Neutrophil (primary cell): ENCODE results near the gene ZSCAN21.

Source experiments
- H3K27ac ChIP-seq: fragments of 200-600 bp; sonication (generic); 2 replicates; pipeline ENCODE4 v1.5.1; 2016; ENCODE audit warnings: mild to moderate bottlenecking, moderate library complexity
- H3K27me3 ChIP-seq: fragments of 200-600 bp; sonication (generic); 2 replicates; pipeline ENCODE4 v1.6.0; 2016; ENCODE audit warnings: mild to moderate bottlenecking
- H3K36me3 ChIP-seq: fragments of 200-600 bp; sonication (generic); 2 replicates; pipeline ENCODE4 v1.5.1; 2017
- H3K4me1 ChIP-seq, 2 experiments: fragments of 200-600 bp in 1 of 2; sonication (generic) in 1 of 2; 1 replicate in 1 of 2; 2 replicates in 1 of 2; pipeline versions ENCODE4 v1.5.1 to v1.6.1; 2013 to 2016; ENCODE audit warnings: low read depth in 1 of 2, low read length in 1 of 2, mild to moderate bottlenecking in 1 of 2, moderate library complexity in 1 of 2; ENCODE audit not compliant: control insufficient read depth in 1 of 2, insufficient read depth in 1 of 2
- H3K4me3 ChIP-seq, 2 experiments: fragments of 200-600 bp in 1 of 2; sonication (generic) in 1 of 2; 1 replicate in 1 of 2; 2 replicates in 1 of 2; pipeline ENCODE4 v1.5.1; 2013 to 2016; ENCODE audit warnings: low read depth in 1 of 2, low read length in 1 of 2, mild to moderate bottlenecking in 1 of 2, moderate library complexity in 1 of 2
- H3K9me3 ChIP-seq: fragments of 200-600 bp; sonication (generic); 2 replicates; pipeline ENCODE4 v1.5.1; 2016
- CTCF ChIP-seq: fragments of 200-600 bp; sonication (generic); IDR thresholded peaks from 2 replicates; pipeline ENCODE4 v1.5.1; 2016; ENCODE audit warnings: antibody characterized with exemption

ZSCAN21 gene

DNA sequence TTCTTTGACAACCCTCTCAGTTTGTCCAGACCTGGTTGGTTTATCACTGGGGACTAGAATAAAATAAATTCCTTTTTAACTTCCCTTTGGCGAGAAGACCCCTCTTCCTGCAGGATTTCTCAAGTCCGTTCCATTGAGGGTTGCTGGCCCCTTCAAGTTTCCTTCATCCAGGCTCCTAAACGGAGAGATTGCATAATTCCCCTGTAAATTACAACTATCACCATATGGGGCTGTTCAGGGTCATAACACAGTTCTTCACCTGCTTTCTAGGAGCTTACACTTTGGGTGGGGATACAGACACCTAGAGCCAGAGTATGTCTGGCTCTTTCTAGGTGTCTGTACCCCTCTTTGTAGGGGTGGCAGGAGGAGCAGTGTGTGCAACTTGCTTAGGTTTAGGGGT is 35.9 kb downstream of the ZSCAN21 start:
- Histone ChIP-seq H3K9me3 (no peaks in the 10 kb centered on the region), H3K36me3 (peaks cover 2% of the 10 kb centered on the region), H3K4me3 (no peak overlapping the region), H3K4me1 (peaks cover 47 to 54% of the 10 kb centered on the region in 2 experiments), H3K27me3 (no peaks in the 10 kb centered on the region), H3K27ac (peak overlapping the region; percentile 61)
- no peak for TF ChIP-seq CTCF

- Histone ChIP-seq H3K27ac (no peak overlapping the region), H3K36me3 (peaks cover 19% of the 10 kb centered on the region), H3K27me3 (no peaks in the 10 kb centered on the region), H3K9me3 (no peaks in the 10 kb centered on the region), H3K4me3 (no peak overlapping the region), H3K4me1 (peaks cover 35 to 45% of the 10 kb centered on the region in 2 experiments)
- TF ChIP-seq CTCF: no peak
These were observed 37.6 kb downstream of the ZSCAN21 start for GRCh38 chr7:100087055-100087750.

DNA sequence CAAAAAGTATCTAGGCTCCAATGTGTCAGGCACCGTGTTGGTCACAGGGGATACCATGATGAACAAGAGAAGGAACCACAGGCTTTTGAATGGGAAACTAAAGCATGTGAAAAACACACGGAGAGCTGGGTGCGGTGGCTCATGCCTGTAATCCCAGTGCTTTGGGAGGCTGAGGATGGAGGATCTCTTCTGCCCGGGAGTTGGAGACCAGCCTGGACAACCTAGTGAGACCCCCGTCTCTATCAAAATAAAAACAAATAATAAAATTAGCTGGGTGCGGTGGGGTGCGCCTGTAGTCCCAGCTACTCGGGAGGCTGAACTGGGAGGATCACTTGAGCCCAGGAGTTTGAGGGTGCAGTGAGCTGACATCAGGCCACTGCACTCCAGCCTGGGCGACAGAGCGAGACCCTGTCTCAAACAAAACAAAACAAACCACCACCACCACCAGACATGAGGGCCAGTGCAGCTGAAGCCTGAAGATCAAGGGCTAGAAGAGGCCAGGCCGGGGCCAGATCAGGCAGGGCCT is 38.6 kb downstream of the ZSCAN21 start:
- Histone ChIP-seq H3K27me3 (no peaks in the 10 kb centered on the region), H3K4me1 (peaks cover 28 to 35% of the 10 kb centered on the region in 2 experiments), H3K9me3 (no peaks in the 10 kb centered on the region), H3K4me3 (peak overlapping the region; percentile 90 to 92), H3K36me3 (peaks cover 28% of the 10 kb centered on the region), H3K27ac (peak overlapping the region; percentile 70)
- TF ChIP-seq CTCF: no peak

GRCh38 chr7:100088621-100089457 is 39.3 kb downstream of the ZSCAN21 start, which contains the start of gene COPS6:
Gene COPS6 (plus strand): TSS chr7:100088969. CDS start chr7:100088991, 22 bp downstream.
- no peaks in the 10 kb centered on the region for H3K9me3 ChIP-seq
- H3K27ac ChIP-seq: peak within 1 kb of the TSS; percentile 70
- peaks cover 26 to 31% of the 10 kb centered on the region in 2 experiments for H3K4me1 ChIP-seq
- no peaks in the 10 kb centered on the region for H3K27me3 ChIP-seq
- H3K4me3 ChIP-seq: peak within 1 kb of the TSS; percentile 90 to 92
- peak; percentile 33 for TF ChIP-seq CTCF
- peaks cover 35% of the 10 kb centered on the region for H3K36me3 ChIP-seq

- Histone ChIP-seq H3K27me3 (no peaks in the 10 kb centered on the region), H3K27ac (peak overlapping the region; percentile 70), H3K4me1 (peaks cover 26 to 31% of the 10 kb centered on the region in 2 experiments), H3K36me3 (peaks cover 41% of the 10 kb centered on the region), H3K4me3 (peak overlapping the region; percentile 90 to 92), H3K9me3 (no peaks in the 10 kb centered on the region)
- TF ChIP-seq CTCF: no peak
These were observed 40.1 kb downstream of the ZSCAN21 start for GRCh38 chr7:100089458-100090196.
